ENCODE measurements around the gene ACAT2. TPM values are rescaled to one million over a fixed set of nuclear protein-coding genes. Genes with fewer than 3 reads are reported as not detected.
A peak's percentile ranks its signal among the peaks of the same experiment; 100 is the strongest.
"Not testable (repeated sequence)": the region's sequence is repeated elsewhere in the genome, so short reads cannot be mapped to it uniquely, and the experiment has no call there.

The ACAT2 gene
- polyA plus RNA-seq, 1 donor, result 22.8 TPM

DNA sequence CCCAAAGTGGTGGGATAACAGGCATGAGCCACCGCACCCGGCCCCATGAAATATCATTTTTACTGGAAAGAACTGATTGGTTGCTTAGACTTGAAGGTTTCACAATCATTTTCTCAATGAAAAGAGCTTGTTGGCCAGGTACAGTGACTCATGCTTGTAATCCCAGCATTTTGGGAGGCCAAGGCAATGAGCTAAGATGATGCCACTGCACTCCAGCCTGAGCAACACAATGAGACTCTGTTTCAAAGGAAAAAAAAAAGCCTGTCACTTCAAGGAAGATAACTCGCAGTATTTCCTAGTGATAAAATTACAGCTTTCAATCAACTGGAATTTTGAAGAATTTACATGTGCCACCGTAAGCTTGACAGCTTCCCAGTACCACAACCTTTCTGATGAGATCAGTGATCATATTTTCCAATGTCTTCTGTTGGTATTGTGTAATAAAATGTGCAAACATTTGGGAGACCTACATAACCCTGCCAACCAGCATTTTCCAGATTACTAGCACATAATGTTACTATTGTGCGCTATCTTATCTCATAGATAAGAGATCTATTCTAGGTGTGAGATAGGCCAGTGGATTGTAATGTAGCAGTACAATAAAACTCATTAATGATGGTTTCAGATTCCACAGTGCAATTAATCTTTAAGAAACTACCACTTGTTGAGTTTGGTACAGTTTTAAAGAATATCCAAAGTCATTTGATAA lies 45.5 kb downstream of the ACAT2 start:
- H3K27me3 ChIP-seq (ENCODE audit: control insufficient read depth, insufficient read depth, low read length), result no peaks in the 10 kb centered on the region
- no peak overlapping the region for H3K4me3 ChIP-seq (ENCODE audit: low read length)
- no peaks in the 10 kb centered on the region for H3K9me3 ChIP-seq (ENCODE audit: control insufficient read depth, low read depth, low read length)
- WGBS (ENCODE audit: insufficient coverage, low lambda C conversion rate), result no CpG with 5 or more reads among the region's 5 CpGs
- H3K27ac ChIP-seq (ENCODE audit: low read length), result peak overlapping the region; percentile 83
- peaks cover 21% of the 10 kb centered on the region for H3K4me1 ChIP-seq (ENCODE audit: control insufficient read depth, insufficient read depth, low read length)
- DNase-seq, result peak; percentile 62 to 81
- no peaks in the 10 kb centered on the region for H3K36me3 ChIP-seq (ENCODE audit: control insufficient read depth, insufficient read depth, low read length)

DNA sequence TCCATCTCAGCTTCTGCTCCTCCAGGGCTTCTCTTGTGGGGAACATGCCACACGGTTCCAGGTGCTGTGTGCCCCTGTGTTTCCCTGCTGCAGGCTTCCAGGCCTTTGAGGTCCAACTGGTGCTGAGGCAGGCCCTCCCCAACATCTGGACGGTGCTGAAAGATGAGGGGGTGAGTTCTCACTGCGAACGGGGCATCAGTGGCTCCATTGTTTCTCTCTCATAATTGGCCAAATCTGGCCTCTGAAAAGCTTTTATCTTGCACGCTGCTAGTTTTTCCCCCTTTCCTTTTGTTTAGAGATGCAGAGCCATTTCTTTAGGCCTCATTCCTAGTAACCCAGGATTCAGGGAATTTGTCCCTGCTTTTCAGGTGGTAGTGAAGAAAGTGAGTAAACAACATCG lies 46.8 kb downstream of the ACAT2 start:
- Histone ChIP-seq H3K27me3 (ENCODE audit: control insufficient read depth, insufficient read depth, low read length) (no peaks in the 10 kb centered on the region), H3K9me3 (ENCODE audit: control insufficient read depth, low read depth, low read length) (no peaks in the 10 kb centered on the region), H3K27ac (ENCODE audit: low read length) (no peak overlapping the region), H3K4me1 (ENCODE audit: control insufficient read depth, insufficient read depth, low read length) (peaks cover 21% of the 10 kb centered on the region), H3K4me3 (ENCODE audit: low read length) (no peak overlapping the region), H3K36me3 (ENCODE audit: control insufficient read depth, insufficient read depth, low read length) (no peaks in the 10 kb centered on the region)
- DNase-seq, result no peak
- no CpG with 5 or more reads among the region's 6 CpGs for WGBS (ENCODE audit: insufficient coverage, low lambda C conversion rate)

DNA sequence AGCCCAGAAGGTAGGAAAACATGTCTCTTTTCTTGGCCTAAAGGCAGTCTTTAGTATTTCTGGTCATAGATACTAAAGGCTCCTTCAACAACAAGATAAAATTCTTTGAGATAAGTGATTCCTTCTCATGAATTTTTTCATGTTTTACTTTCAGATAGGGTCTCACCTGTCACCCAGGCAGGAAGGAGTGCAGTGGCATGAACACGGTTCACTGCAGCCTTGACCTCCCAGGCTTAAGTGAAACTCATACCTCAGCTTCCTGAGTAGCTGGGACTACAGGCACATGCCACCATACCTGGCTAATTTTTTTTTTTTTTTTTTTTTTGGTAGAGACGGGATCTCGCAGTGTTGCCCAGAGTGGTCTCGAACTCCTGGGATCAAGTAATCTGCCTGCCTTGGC lies 47.3 kb downstream of the ACAT2 start:
- Histone ChIP-seq H3K27ac (ENCODE audit: low read length) (no peak overlapping the region), H3K9me3 (ENCODE audit: control insufficient read depth, low read depth, low read length) (no peaks in the 10 kb centered on the region), H3K27me3 (ENCODE audit: control insufficient read depth, insufficient read depth, low read length) (no peaks in the 10 kb centered on the region), H3K36me3 (ENCODE audit: control insufficient read depth, insufficient read depth, low read length) (no peaks in the 10 kb centered on the region), H3K4me3 (ENCODE audit: low read length) (no peak overlapping the region), H3K4me1 (ENCODE audit: control insufficient read depth, insufficient read depth, low read length) (peaks cover 21% of the 10 kb centered on the region)
- WGBS (ENCODE audit: insufficient coverage, low lambda C conversion rate), result no CpG with 5 or more reads among the region's 4 CpGs
- DNase-seq, result no peak

DNA sequence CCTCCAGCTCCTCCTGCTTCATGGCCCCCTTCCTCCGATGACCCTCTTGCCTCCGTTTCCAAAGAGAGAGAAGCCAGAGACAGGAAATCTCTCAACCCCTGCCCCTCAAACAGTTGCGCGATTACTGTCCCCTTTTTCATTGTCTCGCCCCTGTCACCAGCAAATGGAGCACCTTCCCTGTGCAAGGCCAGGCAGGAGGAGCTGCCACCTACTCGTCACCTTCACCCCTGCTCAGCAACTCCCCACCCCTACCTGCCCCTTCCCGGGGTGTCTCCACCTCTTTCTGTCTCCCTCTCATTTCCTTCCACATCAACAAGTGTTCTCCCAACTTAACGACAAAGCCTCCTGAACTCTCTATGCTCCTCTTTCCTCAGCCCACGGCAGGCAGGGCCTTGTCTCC lies 51.9 kb downstream of the ACAT2 start:
- WGBS (ENCODE audit: insufficient coverage, low lambda C conversion rate), result 76% methylated on average over 4 of the region's 9 CpGs
- no peak for DNase-seq
- Histone ChIP-seq H3K27me3 (ENCODE audit: control insufficient read depth, insufficient read depth, low read length) (no peaks in the 10 kb centered on the region), H3K9me3 (ENCODE audit: control insufficient read depth, low read depth, low read length) (no peaks in the 10 kb centered on the region), H3K36me3 (ENCODE audit: control insufficient read depth, insufficient read depth, low read length) (no peaks in the 10 kb centered on the region), H3K4me3 (ENCODE audit: low read length) (no peak overlapping the region), H3K4me1 (ENCODE audit: control insufficient read depth, insufficient read depth, low read length) (no peaks in the 10 kb centered on the region), H3K27ac (ENCODE audit: low read length) (no peak overlapping the region)

DNA sequence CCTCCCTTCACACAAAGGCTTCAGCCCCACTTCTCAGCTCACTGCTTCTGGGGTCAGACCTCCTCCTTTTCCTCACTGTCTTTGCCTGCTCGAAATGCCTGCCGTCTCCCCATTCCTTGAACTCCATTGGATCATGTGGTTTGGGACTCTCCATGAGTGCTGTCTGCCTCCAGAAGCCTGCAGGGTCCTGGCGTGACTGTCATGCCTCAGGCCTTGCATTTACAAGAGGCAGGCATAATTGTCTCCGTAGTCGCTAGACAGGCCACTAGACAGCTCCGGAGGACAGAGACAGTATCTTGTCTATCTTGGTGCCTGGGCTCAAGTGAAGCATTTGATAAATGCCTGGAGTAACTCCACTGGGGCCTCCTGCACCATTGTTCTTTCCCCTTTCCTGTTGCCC lies 53.6 kb downstream of the ACAT2 start:
- no CpG with 5 or more reads among the region's 6 CpGs for WGBS (ENCODE audit: insufficient coverage, low lambda C conversion rate)

DNA sequence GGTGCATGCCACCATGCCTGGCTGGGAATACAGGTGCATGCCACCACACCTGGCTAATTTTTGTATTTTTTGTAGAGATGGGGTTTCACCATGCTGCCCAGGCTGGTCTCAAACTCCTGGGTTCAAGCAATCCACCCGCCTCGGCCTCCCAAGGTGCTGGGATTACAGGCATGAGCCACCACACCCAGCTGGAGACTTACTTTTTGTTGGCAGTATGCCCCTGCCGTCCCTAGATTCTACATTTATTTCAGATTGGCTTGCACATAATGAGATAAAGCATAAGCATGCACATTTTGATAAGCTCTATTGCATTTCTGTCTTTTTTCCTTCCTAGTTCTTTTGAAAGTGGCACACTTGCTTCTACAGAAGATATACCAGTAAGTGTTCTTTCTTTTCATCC lies 54.9 kb downstream of the ACAT2 start:
- H3K4me1 ChIP-seq (ENCODE audit: control insufficient read depth, insufficient read depth, low read length); H3K9me3 ChIP-seq (ENCODE audit: control insufficient read depth, low read depth, low read length); H3K27ac ChIP-seq (ENCODE audit: low read length); DNase-seq; H3K27me3 ChIP-seq (ENCODE audit: control insufficient read depth, insufficient read depth, low read length); H3K4me3 ChIP-seq (ENCODE audit: low read length); H3K36me3 ChIP-seq (ENCODE audit: control insufficient read depth, insufficient read depth, low read length): not testable (repeated sequence)
- WGBS (ENCODE audit: insufficient coverage, low lambda C conversion rate), result no CpG with 5 or more reads among the region's 3 CpGs

More for the DNA sequence above, 53.6 kb downstream of the ACAT2 start:
- peaks cover 3% of the 10 kb centered on the region for H3K9me3 ChIP-seq (ENCODE audit: control insufficient read depth, low read depth, low read length)
- no peaks in the 10 kb centered on the region for H3K36me3 ChIP-seq (ENCODE audit: control insufficient read depth, insufficient read depth, low read length)
- no peaks in the 10 kb centered on the region for H3K27me3 ChIP-seq (ENCODE audit: control insufficient read depth, insufficient read depth, low read length)
- no peak overlapping the region for H3K4me3 ChIP-seq (ENCODE audit: low read length)
- no peak overlapping the region for H3K27ac ChIP-seq (ENCODE audit: low read length)
- H3K4me1 ChIP-seq (ENCODE audit: control insufficient read depth, insufficient read depth, low read length), result no peaks in the 10 kb centered on the region
- no peak for DNase-seq

DNA sequence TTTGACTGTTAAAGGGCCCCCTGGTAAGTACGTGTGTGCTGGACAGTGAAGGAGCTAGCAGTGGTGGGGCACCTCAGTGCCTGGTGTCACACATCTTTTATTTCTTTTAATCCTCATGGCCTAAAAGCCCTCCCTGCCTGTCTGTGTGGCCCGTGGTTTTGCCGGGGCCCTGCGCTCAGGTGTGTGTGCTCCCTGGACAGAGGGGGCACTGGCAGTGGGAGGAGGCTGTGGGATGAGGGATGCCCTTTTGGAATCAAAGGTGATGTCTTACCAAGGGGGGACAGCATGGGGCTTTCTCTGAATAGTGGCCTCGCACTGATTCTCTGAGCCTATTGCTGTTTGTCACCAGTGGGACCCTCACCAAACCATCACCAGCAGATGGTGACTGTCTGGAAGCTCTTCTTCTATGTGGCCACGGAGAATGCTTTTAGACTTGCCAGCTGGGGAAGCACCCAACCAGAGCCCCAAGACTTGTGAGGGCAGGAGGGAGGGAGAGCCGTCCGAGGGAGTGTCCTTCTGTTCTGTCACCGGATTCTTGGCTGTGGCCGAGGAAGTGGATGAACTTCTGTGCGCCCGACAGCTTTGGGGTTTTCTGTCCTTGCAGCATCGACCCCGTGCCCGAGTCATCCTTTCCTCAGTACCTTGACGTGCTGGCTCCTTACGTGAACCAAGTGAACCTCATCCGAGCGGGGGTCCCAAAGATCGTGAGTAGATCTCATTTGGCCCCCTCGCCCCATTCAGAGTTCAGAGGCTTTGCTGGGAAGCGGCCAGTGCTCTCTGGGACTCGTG lies 56.3 kb downstream of the ACAT2 start:
- Histone ChIP-seq H3K27me3 (ENCODE audit: control insufficient read depth, insufficient read depth, low read length) (no peaks in the 10 kb centered on the region), H3K4me1 (ENCODE audit: control insufficient read depth, insufficient read depth, low read length) (no peaks in the 10 kb centered on the region), H3K9me3 (ENCODE audit: control insufficient read depth, low read depth, low read length) (peaks cover 3% of the 10 kb centered on the region), H3K4me3 (ENCODE audit: low read length) (no peak overlapping the region), H3K36me3 (ENCODE audit: control insufficient read depth, insufficient read depth, low read length) (no peaks in the 10 kb centered on the region), H3K27ac (ENCODE audit: low read length) (no peak overlapping the region)
- no CpG with 5 or more reads among the region's 23 CpGs for WGBS (ENCODE audit: insufficient coverage, low lambda C conversion rate)
- DNase-seq, result no peak

DNA sequence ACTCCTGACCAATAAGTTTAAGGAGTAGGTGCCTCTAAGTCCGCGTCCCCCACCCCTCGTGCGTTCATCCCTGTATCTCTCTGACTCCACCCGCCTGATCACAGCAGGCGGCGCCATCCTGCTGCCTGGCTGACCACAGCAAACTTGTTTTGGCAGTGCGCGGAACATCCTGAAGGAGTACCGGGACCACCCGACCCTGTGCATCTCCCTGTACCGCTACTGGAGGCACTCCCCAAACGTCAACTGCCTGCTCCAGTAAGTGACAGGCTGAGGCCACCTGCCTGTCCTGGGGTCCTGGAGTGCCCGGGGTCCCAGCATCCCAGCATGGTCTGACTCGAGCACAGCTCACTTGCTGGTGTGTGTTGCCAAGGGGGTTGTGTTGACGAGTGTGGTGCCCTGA lies 57.3 kb downstream of the ACAT2 start:
- no CpG with 5 or more reads among the region's 16 CpGs for WGBS (ENCODE audit: insufficient coverage, low lambda C conversion rate)
- H3K36me3 ChIP-seq (ENCODE audit: control insufficient read depth, insufficient read depth, low read length), result no peaks in the 10 kb centered on the region
- DNase-seq, result no peak

DNA sequence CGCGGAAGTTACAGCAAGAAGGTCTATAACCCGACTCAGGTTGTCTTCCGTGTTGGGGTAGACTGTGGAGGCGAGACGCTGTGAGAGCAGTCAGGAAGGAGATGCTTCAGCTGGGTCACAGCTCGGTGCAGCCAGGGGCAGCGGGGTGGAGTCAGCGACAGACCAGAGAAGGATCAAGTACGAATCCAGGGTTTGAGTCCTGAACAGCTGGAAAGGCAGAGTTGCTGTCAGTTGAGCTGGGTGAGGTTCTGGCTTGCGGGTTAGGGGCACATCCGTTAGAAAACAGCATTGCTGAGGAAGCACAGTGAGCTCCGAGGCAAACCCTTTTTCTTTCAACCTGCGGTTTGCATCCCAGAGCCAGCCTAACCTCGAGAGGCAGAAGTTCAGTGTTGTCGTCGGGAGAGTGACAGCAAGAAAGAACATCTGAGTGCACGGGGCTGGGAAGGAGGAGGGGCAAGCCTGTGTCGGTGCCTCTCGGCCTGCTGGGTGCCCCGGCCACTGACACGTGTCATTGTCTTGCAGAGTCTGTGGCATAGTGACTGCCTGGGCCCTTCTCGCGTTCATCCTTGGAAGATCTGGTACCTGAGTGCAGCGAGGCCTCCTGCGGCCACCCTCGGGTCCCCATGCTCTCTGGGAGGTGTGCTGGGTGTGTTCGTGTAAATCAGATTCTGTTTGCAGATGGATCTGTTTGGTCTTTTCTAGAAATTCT lies 58.2 kb downstream of the ACAT2 start:
- Histone ChIP-seq H3K4me3 (ENCODE audit: low read length) (no peak overlapping the region), H3K27ac (ENCODE audit: low read length) (no peak overlapping the region), H3K36me3 (ENCODE audit: control insufficient read depth, insufficient read depth, low read length) (no peaks in the 10 kb centered on the region), H3K27me3 (ENCODE audit: control insufficient read depth, insufficient read depth, low read length) (no peaks in the 10 kb centered on the region), H3K9me3 (ENCODE audit: control insufficient read depth, low read depth, low read length) (peaks cover 3% of the 10 kb centered on the region), H3K4me1 (ENCODE audit: control insufficient read depth, insufficient read depth, low read length) (no peaks in the 10 kb centered on the region)
- 90% methylated on average over 2 of the region's 28 CpGs for WGBS (ENCODE audit: insufficient coverage, low lambda C conversion rate)
- no peak for DNase-seq

More for the DNA sequence above, 57.3 kb downstream of the ACAT2 start:
- Histone ChIP-seq H3K9me3 (ENCODE audit: control insufficient read depth, low read depth, low read length) (peaks cover 3% of the 10 kb centered on the region), H3K27ac (ENCODE audit: low read length) (no peak overlapping the region), H3K4me1 (ENCODE audit: control insufficient read depth, insufficient read depth, low read length) (no peaks in the 10 kb centered on the region), H3K4me3 (ENCODE audit: low read length) (no peak overlapping the region), H3K27me3 (ENCODE audit: control insufficient read depth, insufficient read depth, low read length) (no peaks in the 10 kb centered on the region)

DNA sequence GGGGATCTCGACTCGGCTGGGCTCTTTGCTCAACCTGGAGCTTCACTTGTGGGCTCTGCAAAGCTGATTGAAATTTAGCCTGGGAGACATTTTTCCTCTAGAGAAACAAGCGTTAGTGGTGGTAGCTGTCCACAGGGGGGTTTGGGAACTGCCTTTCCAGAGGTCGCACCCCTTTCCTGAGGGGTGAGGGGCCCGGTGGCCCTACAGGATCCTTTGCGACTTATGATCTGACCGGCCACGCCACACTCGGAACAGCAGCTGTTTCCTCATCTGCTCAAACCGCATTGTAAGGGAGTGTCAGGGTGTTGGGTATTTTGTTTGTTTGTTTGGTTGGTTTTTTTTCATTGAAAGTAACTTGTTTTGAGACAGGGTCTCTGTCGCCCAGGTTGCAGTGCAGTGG lies 59.3 kb downstream of the ACAT2 start:
- no peaks in the 10 kb centered on the region for H3K36me3 ChIP-seq (ENCODE audit: control insufficient read depth, insufficient read depth, low read length)
- H3K9me3 ChIP-seq (ENCODE audit: control insufficient read depth, low read depth, low read length), result peaks cover 3% of the 10 kb centered on the region
- DNase-seq, result no peak
- no peaks in the 10 kb centered on the region for H3K27me3 ChIP-seq (ENCODE audit: control insufficient read depth, insufficient read depth, low read length)
- WGBS (ENCODE audit: insufficient coverage, low lambda C conversion rate), result no CpG with 5 or more reads among the region's 11 CpGs
- H3K4me1 ChIP-seq (ENCODE audit: control insufficient read depth, insufficient read depth, low read length), result no peaks in the 10 kb centered on the region
- H3K4me3 ChIP-seq (ENCODE audit: low read length), result no peak overlapping the region
- no peak overlapping the region for H3K27ac ChIP-seq (ENCODE audit: low read length)
